Measurements from ENCODE around the gene ARHGAP44.
"Not testable (repeated sequence)": the region's sequence is repeated elsewhere in the genome, so short reads cannot be mapped to it uniquely, and the experiment has no call there.

Gene ARHGAP44

DNA sequence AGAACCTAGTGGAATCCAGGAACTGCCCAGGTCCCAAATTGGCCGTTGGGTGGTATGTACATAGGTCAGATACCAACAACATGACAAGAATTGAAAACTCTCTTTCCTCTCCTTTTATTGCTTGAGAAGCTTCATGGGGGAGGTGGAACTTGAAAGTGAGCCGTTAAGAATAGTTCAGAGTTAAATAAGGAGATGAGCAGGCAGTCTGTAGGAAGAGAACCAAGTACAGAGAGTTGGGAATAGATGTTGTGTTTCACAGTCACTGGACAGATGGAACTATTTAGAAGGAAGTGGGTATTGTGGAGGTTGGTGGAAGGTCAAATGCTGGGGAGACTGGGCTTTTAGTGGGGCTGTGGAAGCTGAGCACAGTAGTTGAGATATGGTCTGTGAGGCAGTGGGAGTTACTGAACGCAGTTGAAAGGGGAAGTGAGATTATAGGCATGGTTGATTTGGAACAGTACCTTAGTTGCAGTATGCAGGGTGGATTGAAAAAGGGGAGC, 26.4 kb downstream of the ARHGAP44 start:
- no peak for DNase-seq (ENCODE audit: low spot score)

GRCh38 chr17:12821376-12821940, 32.2 kb downstream of the ARHGAP44 start:
- no peak for DNase-seq (ENCODE audit: low spot score)

GRCh38 chr17:12826431-12826830, 37.1 kb downstream of the ARHGAP44 start:
- no peak for DNase-seq (ENCODE audit: low spot score)

GRCh38 chr17:12830777-12831247, 41.5 kb downstream of the ARHGAP44 start:
- no peak for DNase-seq (ENCODE audit: low spot score)

DNA sequence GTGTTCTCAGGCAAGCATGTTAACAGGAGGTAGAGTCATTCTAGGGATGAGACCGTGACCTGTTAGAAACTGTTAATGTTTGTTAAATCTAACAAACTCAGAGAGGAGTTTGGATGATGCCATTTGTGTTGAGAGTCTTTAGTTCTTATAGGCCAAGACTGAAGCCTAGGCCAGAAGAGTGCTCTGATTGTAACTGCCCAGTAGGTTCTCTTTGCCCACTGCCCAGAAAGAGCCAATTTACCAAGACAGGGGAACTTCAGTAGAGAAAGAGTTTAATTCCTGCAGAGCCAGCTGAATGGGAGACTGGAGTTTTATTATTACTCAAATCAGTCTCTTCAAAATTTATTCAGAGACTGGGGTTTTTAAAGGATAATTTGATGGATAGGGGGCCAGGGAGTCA, 42.5 kb downstream of the ARHGAP44 start:
- DNase-seq (ENCODE audit: low spot score) = no peak

DNA sequence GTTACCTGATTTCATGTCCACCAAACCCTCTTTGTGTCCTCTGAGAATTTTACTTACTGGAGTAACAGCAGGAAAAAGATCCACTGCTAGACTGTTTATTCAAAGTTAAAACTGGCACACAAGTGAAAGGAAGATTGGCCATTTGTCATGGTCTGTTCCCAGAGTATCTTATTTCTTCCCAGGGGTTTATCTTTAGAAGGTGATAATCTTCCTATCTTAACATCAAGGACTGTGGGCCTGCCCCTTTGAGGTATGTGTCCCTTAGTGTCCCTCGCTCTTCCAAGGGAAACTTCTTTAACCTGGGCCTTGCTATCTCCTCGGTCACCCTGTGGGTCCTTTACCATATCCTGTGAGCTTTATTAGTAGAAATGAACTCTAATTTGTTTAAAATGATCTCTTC, 49.7 kb downstream of the ARHGAP44 start:
- DNase-seq (ENCODE audit: low spot score) = no peak

GRCh38 chr17:12842936-12843335, 53.6 kb downstream of the ARHGAP44 start:
- DNase-seq (ENCODE audit: low spot score) = no peak

GRCh38 chr17:12850996-12851395, 61.7 kb downstream of the ARHGAP44 start:
- no peak for DNase-seq (ENCODE audit: low spot score)

GRCh38 chr17:12851901-12852435, 62.7 kb downstream of the ARHGAP44 start:
- DNase-seq (ENCODE audit: low spot score) = no peak

GRCh38 chr17:12853921-12854320, 64.6 kb downstream of the ARHGAP44 start:
- no peak for DNase-seq (ENCODE audit: low spot score)

GRCh38 chr17:12856416-12856815, 67.1 kb downstream of the ARHGAP44 start:
- DNase-seq (ENCODE audit: low spot score) = no peak

GRCh38 chr17:12857592-12857991, 68.3 kb downstream of the ARHGAP44 start:
- no peak for DNase-seq (ENCODE audit: low spot score)

- DNase-seq (ENCODE audit: low spot score) = no peak
Measured at GRCh38 chr17:12859520-12859919, 70.2 kb downstream of the ARHGAP44 start.

DNA sequence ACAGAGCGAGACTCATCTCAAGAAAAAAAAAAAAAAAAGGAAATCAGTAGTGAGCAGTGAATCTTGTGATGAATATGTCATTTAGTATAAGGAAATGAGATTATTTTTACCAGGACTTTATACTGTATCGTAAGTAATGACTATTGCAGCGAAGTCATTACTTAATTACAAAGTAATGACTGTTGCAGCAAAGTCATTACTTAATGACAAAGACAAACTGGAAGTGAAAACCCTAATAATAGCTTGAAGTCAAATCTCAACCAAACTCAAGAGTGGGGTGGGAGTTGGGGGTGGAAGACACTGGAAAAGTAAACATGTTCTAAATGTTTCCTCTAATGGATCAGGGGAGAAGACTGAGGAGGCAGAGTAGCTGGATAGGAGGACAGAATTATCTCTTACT, 76.5 kb downstream of the ARHGAP44 start:
- no peak for DNase-seq (ENCODE audit: low spot score)

DNA sequence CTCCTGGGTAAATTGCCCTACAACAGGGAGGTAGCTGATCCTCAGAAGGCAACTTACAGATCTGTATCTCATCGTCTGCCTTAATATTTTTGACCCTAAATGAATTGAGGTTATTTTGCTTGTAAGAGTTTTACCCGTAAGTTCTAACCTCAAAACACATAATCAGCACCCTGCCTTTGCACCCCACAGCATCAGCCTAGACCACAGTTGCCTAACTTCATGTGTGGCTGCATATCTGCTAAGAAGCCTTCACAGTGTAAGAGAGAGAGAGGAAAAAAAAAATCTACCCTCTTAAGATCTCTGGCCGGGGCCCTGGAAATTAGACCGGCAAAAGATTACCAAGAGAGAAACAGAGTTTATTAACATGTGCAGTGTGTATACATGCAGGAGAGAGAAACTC, 76.9 kb downstream of the ARHGAP44 start:
- no peak for DNase-seq (ENCODE audit: low spot score)

DNA sequence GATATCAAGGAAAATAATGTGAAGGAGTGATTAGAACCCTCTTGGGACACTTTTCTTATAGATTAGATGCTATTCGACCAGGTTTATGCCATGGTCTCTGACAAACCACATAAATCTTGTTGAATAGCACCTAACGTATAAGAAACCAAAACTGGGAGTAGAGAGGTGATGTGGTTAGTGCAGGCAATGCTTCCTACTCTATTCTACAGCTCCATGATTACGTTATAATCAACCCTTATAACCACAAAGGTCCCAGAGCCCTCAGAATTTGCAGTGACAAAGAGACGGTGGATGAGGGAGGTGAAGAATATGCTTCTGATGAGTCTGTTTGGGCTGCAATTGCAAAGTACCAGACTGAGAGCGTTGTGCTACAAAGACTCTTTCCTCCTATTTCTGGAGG, 78.4 kb downstream of the ARHGAP44 start:
- DNase-seq (ENCODE audit: low spot score) = no peak

DNA sequence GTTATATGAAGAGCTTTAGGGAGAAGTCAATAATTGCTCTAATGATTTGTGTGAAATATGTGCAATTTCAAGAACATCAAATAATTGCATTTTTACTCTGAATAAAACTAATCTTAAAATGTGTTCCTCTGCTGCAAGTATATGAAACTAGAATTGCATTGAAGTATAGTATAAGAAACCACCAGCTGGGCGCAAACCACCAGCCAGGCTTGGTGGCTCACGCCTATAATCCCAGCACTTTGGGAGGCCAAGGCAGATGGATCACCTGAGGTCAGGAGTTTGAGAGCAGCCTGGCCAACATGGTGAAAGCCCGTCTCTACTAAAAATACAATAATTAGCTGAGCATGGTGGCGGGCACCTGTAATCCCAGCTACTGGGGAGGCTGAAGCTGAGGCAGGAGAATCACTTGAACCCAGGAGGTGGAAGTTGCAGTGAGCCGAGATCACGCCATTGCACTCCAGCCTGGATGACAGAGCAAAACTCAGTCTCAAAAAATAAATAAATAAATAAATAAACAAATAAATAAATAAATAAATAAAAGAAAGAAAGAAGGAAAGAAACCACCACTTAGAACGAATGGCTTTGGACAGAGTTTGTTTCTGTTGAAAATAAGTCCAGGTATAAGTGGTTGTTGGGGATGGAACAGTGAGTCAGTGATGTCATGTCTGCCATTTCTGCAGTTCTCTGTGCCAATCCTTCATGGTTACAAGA, 84.3 kb downstream of the ARHGAP44 start:
- not testable (repeated sequence) for DNase-seq (ENCODE audit: low spot score)

GRCh38 chr17:12877953-12878669, 88.8 kb downstream of the ARHGAP44 start:
- no peak for DNase-seq (ENCODE audit: low spot score)

DNA sequence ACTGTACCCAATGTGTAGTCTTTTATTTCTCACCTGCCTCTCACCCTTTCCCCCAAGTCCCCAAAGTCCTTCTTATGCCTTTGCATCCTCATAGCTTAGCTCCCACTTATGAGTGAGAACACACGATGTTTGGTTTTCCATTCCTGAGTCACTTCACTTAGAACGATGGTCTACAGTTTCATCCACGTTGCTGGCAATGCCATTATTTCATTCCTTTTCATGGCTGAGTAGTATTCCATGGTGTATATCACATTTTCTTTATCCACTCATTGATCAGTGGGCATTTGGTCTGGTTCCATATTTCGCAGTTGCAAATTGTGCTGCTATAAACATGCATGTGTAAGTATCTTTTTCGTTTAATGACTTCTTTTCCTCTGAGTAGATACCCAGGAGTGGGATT, 89.8 kb downstream of the ARHGAP44 start:
- DNase-seq (ENCODE audit: low spot score) = not testable (repeated sequence)

DNA sequence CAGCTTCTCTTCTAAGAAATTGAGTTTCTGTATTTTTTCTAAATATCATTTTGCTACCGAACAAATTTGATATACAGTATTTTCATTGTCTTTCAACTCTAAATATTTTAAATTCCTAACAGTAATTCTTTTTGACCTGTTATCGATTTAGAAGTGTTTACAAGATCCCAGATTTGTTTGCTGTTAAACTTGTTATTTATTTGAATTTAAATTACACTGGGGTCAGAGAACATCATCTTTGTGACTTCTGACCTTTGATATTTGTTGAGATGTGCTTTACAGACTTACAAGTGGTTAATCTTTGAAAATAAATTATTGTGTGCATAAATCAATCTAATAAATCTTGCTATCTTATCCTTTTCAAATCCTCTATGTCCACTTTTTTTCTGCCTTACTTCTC, 94.2 kb downstream of the ARHGAP44 start:
- DNase-seq (ENCODE audit: low spot score) = no peak

- DNase-seq (ENCODE audit: low spot score) = no peak
Measured at GRCh38 chr17:12887088-12887487, 97.8 kb downstream of the ARHGAP44 start.

DNA sequence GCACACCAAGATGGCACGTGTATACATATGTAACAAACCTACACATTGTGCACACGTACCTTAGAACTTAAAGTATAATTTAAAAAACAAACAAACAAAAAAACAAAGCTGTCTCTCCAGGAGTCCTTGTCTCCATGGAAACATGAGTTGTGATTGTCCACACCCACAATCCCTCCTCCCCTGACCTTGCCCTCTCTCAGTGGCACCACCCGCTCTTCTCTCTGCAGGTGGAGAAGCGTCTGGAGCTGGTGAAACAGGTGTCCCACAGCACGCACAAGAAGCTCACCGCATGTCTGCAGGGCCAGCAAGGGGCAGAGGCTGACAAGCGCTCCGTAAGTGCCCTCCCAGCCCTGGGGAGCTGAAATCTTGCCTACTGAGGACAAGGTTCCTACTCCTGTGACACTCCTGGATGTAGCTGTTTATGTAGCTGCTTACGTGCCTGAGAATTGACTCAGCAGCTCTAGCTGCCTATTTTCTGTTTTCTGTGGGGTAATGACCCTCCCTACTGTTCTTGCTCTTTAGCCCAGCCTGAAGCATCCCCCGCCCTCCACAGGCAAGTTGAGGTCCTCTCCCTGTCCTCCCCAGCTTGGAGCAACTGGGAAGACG, 107.0 kb downstream of the ARHGAP44 start:
- no peak for DNase-seq (ENCODE audit: low spot score)
